COLO668 (cell line): ENCODE measurements around the gene ANKZF1.
"Not testable (repeated sequence)": the region's sequence is repeated elsewhere in the genome, so short reads cannot be mapped to it uniquely, and the experiment has no call there.

Experiments
- DNase-seq: peaks from one replicate; lab custom pipeline; 2025; ENCODE audit not compliant: unreplicated experiment; lab: John Stamatoyannopoulos, UW

Gene ANKZF1

DNA sequence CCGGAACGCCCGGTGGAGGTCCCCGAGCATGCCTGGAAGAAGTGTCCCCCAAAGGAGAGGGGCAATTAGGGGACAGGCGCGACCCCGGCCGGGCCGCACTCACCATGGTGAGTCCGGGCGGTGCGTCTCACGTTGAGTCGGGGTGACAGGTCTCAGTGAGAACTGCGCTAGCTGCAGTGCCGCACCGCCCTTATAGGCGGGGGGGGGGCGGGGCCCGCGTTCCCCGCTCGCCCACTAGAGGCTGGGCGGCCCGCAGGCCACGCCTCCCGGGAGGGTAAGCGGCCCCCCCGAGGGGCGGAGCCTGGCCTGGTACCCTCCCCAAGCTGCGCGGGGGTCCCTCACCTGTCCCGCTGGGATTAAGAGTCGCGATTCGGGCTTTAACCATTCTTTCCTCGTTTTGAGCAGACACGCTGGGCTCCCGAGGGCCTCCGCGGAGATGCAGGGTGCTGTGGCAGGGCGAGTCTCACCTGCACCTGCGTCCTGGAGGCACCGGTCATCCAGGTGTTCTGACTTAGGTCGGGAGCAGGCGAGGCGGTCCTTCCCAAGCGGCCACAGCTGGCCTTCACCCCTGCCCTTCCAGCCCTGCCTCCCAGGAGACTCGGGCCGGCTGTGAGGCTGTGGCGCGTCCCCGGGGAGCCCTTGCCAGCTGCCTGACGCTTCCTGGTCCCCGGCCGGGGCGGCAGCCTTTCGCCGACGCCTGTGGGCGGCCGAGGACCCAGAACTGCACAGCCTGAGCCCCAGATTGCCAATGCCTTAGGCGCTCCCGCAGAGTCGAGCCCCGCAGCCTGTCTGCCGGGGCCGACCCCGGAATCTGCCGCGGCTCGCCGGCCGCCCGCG lies 24.4 kb downstream of the ANKZF1 start, which contains the start of gene TUBA4A:
TSS of gene TUBA4A (minus strand) at position 166 of the 837 bp plus-strand sequence. CDS start at position 106, 60 bp downstream.
- DNase-seq = peak; percentile 94

DNA sequence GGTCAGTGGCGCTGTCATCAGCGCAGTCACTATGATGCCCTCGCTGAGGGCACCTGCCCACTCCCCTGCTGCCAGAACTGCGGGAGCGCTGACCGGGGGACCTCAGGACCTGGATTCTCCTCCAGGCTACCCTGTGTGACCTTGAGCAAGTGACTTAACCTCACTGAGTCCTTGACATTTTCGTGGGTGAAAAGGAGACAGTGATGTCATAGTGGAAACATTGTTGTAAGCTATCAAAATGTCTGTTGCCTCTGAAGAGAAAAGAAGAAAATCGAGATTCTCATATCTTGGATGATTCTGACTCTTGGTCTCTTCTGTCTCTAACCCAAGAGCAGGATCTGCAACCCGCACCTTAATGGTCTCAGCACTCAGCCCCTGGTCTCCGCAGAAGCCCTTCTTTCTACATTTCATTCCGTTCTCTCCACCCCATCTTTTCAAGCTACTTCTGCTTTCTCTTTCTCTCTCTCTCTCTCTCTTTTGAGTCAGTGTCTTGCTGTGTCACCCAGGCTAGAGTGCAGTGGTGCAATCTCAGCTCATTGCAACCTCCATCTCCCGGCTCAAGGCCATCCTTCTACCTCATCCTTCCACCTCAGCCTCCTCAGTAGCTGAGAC lies 25.1 kb downstream of the ANKZF1 start:
- no peak for DNase-seq

DNA sequence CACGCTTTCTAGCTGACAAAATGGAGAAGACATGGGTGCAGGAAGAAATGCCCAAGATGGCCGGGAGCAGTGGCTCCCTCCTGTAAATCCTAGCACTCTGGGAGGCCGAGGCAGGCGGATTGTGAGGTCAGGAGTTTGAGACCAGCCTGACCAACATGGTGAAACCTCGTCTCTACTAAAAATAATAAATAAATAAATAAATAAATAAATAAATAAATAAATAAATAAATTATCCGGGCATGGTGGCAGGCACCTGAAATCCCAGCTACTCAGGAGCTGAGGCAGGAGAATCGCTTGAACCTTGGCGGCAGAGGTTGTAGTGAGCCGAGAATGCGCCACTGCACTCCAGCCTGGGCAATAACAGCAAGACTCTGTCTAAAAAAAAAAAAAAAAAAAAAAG lies 29.3 kb downstream of the ANKZF1 start:
- not testable (repeated sequence) for DNase-seq

DNA sequence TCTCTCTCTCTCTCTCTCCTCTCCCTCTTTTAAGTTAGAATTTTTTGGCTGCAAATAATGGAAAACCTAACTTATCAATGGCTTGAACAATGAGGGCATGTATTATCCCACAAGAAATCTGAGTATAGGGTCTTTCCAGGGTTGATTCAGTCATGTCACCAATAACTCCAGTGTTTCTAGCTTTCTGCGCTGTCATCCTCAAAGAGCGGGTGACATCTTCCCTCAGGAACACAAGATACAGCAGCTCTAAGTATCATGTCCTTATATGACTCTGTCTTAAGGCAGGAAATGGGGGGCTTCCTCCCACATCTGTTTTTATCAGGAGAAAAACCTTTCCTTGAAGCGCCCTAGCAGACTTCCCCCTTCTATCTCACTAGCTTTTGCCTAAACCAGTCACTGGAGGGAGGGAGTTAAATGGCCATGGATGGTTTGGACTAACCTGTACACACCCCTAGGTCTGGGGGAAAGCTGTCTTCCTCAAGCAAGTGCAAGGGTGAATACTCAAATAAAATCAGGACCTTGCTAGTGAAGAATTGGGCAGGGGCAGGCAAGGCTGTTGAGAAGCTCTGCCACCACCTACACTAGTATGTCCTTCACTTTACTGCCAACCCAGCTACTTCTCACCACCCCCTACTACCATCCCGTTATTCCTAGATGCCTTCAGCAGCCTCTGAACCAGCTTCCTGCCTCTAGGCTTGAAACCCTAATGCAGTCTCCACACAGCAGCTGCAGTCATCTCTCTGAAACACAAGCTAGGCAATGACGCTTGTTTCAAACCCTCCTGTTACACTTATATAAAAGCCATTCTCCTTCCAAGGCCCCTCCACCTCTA lies 31.6 kb downstream of the ANKZF1 start:
- no peak for DNase-seq

DNA sequence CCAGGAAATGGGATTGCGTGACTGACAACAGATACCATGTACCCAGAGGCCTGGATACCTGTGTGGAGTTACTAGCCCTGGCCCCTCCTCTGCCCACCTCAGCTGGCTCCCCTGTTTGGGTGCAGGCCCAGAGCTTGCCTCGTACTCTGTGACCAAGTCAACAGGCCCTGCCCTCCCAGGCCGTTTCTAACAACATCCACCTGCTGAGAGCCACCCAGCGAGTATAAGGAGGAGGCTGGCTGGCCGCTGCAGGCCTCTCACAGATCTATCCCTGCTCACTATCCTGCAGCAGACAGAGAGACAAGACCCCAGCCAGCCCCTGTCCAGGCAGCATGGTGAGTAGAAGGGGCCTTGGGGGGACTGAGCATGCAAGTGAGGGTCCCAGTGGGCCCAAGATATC lies 36.6 kb downstream of the ANKZF1 start:
- DNase-seq = no peak

DNA sequence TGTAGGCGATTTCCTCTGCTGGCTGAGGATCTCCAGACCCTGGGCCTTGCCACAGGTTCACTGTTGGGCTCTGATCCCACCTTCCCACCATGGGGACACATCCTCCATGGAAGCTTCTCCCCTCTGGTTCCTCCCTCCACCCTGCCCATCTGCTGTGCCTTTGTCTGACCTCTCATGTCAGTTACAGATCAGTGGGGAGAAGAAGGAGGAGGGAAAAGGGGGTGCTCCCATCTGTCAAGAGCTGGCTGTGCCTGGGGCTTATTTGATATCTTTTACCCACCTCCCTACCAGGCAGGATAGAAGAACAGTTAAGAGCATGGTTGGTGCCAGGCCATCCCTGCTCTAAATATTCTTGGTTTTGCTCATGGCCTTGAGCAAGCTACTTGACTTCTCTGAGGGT lies 37.3 kb downstream of the ANKZF1 start:
- no peak for DNase-seq

DNA sequence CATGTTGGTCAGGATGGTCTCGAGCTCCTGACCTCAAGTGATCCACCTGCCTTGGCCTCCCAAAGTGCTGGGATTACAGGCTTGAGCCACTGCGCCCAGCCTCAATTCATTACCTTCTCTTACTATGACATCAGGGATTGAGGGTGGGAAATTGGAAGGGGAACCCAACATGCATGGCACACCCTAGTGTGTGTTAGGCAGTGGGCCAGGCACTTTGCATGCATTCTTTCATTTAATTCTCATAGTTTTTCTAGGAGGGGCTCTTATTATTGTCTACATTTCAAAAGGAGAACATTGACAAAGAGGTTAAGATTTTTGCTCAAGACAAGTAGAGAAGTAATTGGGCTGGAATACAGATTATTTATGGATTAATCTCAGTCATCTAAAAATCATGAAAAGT lies 38.7 kb downstream of the ANKZF1 start:
- no peak for DNase-seq

DNA sequence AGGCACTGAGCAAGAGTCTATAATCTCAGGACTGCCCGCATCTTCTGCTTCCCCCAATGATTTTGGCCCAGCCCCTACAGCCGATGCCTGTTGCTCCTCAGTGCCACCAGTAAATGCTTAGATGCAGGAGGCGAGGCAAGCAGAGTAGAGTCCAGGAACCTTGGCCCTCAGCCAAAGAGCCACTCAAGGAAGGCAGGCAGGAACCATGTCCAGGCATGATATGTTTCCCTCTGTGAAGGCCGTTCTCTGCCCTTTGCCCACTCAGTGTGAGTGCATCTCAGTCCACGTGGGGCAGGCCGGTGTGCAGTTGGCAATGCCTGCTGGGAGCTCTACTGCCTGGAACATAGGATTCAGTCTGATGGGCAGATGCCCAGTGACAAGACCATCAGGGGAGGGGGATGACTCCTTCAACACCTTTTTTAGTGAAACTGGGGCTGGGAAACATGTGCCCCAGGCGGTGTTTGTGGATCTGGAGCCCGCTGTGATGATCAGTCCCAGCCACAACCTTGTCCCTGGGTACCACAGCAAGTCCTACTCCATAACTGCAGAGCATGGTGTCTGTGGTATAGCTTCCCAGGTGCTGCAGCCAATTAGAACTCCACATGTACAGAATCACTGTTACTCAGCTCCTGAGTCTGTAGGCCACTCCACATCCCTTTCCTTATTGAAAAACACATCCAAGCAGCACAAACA lies 39.9 kb downstream of the ANKZF1 start:
- DNase-seq = peak; percentile 65

DNA sequence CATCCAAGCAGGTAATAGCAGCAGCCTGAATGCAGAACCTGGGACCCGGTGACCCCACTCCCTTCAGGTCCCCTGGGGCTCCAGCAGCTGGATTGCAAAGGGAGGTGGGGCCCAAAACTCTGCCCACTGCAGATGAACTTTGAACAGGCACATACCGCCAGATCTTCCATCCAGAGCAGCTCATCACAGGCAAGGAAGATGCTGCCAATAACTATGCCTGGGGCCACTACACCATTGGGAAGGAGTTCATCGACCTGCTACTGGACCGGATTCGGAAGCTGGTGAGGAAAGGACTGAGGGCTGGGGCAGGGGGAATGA lies 40.4 kb downstream of the ANKZF1 start:
- no peak for DNase-seq

DNA sequence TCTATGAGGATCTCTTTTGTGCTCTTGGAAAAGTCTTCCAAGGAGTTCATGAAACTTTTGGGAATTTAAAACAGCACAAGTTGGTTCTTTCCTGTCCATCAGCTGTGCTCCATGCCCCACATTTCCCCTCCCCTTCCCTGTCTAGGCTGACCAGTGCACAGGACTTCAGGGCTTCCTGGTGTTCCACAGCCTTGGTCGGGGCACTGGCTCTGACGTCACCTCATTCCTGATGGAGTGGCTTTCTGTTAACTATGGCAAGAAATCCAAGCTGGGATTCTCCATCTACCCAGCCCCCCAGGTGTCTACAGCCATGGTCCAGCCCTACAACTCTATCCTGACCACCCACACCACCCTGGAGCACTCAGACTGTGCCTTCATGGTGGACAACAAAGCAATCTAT lies 41.4 kb downstream of the ANKZF1 start:
- no peak for DNase-seq

DNA sequence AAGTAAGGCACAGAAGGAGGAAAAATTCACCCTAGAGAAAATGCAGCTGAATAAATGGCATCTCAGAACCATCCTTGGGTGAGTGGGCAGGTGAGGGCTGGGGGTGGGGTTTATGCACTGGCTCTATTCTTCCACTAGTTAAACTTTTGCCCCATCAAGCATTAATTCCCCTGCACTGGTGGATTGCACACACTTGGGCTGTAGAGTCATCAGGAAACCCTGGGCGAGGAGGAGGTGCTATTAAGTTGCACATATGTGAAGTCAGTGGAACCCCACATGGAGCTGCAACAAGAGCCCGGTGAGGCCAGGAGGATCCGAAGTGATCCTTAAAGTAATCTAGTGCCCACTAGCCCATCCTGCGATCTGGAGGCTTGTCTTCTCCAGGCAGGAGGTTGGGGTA lies 42.8 kb downstream of the ANKZF1 start:
- no peak for DNase-seq

DNA sequence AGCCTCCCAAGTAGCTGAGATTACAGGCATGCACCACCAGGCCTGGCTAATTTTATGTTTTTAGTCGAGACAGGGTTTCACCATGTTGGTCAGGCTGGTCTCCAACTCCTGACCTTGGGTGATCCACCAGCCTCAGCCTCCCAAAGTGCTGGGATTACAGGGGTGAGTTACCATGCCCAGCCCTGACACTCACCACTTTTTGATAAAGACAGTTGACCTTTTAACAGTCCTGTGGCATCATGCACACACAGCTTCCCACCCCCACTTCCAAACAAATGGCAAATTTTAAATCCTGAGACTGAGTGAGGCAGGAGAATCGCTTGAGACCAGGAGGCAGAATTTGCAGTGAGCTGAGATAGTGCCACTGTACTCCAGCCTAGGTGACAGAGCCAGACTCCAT lies 43.4 kb downstream of the ANKZF1 start:
- DNase-seq = no peak

DNA sequence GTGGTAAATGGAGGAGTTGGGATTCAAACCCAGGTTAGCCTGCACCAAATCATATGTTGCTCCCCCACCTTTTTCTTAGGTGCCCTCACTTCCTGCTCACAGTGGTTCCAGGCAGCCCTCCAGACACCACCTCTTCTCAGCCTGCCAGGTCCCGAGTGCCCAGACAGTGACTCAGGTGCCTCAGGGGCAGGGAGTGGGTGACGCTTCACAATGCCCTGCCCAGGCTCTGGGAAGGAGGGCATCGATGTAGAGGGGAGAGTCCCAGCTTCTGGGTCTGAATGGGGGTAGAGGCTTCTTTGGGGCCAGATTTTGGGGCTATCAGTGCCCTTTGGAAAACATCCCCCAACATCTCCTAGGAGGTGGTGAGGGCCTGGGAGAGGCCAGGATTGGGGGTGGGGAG lies 44.3 kb downstream of the ANKZF1 start:
- no peak for DNase-seq

DNA sequence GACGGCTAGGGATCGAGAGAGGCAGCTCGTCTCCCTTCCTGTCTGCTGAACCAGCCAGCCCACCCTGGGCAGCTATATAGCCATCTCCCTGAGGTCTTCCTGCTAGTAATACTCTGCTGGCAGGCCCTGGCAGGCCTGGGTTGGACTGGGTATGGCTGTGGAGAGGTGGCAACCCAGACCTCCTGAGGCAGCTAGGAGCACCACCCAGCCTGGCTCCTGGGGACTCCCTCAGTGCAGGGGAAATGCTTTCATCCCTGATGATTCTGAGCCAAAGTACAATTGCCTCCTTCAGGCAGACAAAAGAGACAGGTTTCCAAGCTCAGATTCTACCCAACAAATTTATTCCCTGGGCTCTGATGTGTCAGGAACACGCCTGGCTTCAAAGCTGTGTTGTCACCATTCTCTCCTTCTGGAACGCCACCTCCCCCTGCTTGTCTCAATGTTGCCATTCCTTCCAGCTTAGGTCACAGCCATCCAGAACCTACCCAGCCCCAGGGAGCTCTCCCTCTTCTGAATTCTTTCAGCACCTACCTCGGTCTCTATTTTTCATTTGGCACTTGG lies 44.8 kb downstream of the ANKZF1 start:
- no peak for DNase-seq

DNA sequence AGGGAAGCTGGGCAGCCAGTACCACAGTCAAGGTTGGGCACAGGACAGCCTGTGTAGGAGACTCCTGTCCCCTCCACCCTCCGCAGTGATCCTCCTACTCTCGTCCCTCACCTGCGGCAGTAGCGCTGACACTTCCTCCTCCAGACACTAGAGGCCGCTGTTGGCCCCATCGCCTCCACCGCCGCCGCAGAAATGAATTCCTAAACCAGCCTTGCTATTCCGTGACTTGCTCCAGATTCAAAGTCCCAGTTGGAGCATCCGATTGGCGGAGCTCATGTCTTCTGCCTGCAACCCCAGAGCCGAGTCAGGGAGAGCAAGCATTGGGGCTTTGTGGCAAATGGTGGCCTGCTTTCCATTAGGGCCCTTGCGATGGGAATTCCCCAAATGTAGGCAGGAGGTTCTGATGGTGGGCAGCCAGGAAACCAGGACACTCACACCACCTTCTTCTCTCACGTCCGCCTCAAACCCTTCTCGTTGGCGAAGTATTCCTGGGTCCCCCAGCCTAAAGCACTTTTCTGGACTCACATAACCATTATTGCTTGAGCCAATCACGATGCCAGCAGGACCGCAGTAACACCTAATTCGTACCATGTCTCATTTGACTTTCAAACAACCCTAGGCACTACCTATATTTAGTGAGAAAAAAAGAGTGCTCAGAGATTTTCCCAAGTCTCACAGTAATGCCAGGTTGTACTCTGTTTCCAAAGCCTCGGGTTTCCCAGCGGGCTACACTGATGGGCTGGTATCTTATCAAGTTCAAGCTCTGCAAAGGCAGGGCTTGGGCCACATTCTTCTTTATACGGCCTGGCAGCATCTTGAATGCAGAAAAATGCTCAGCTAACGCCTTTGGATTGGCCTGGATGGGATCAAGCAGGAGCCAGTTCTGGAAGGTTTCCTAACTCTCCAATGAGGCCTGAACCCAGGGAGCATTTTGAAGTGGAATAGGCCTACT lies 48.4 kb downstream of the ANKZF1 start:
- peak; percentile 73 for DNase-seq

DNA sequence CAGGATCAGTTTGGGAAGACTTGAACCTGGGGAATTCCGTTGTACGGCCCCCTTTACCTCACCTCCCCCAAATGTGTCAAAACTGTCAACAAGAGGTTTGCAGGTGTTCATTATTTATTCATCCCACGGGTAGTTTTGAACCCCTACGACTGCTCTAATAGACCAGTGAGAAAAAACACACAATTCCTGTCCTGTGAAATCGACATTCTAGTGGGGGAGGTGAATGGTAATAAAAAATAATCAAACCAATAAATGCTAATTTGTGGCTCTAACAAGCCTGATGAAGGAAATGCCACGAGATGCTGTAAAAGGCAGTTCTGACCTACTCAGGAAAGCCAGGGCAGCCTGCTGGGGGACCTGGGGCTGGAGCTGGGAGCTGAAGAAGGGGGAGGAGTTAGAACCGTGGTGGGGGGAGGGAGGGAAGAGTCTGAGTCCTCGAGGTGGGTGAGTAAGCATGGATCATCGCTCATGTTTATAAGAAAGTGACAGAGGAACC lies 49.1 kb downstream of the ANKZF1 start:
- no peak for DNase-seq

DNA sequence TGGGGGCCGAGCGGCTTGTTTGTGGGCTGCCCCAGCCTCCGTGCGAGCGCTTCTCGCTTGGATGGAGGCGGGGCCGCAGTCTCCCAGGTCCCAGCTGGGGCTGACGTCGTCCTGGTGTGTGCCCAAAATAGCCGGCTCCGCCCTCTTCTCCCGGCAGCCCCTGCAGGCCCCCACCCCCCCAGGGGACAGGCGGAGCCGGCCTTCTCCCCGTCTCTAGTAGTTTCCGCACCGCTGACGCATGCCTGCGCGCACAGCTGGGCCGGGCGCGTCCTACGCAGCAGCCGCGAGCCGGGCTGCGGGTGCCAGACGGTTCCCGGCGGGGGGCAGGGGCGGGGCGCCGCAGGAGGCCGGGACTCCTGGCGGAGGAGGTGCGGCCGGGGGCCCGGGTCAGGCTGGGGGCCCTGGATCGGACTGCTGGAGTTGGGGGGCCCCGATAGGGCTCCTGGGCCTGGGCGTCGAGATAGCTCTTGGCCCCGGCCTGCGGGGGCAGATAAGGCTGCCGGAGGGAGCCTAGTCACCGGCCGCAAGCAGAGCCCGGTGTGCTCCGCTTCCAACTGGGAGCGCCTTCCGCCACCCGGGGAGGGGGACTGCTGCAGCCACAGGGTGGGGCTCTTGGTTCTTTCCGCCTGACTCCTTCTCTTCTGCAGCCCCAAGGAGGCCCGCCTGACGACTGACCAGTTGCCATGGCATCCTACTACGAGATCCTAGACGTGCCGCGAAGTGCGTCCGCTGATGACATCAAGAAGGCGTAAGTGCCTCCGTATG lies 49.7 kb downstream of the ANKZF1 start, which contains the start of gene DNAJB2:
TSS of gene DNAJB2 (plus strand) at position 216 of the 765 bp plus-strand sequence. CDS start at position 684, 468 bp downstream.
- peak; percentile 99 for DNase-seq

DNA sequence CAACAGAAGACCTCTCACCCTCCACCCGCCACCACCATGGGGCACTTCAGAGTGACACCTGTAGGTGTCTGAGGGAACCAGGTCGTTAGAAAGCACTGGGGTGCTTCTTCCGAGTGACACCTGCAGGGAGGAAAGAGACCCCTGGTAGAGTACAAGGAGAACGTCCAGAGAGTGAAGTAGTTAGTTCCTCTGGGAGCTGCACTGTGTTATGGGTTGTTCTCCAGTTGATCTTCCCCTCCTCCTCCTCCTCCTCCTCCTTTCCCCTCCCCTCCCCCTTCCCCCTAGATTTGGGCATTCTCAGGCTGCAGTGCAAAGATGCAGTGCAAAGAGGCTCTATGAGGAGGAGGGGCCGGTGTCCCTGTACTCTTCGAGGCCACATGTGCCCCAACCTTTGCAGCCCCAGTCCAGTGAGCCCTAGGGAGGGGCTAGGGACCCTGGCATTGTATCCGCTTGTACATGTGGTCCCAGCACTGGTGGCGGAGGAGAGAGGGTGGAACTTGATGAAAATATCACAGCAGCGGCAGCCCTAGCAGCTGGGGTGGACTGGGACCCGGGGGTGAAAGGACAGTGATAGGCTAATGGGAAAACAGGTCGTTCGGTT lies 50.4 kb downstream of the ANKZF1 start:
- no peak for DNase-seq
